ENCODE results near the gene HPGDS.

The HPGDS gene

GRCh38 chr4:94363136-94363655 lies 20.6 kb upstream of the HPGDS start:
- TF ChIP-seq NFIC (IDR thresholded peaks at IDR 0.05) (no peak), TCF12 (IDR thresholded peaks at IDR 0.05; ENCODE audit: low read depth) (no peak), EP300 (IDR thresholded peaks at IDR 0.05; ENCODE audit: borderline replicate concordance) (no peak), YY1 (IDR thresholded peaks at IDR 0.05; ENCODE audit: low read depth) (no peak), FOXM1 (IDR thresholded peaks at IDR 0.05; ENCODE audit: borderline replicate concordance, low read depth) (no peak), ZBTB7A (IDR thresholded peaks at IDR 0.05; ENCODE audit: low read depth) (no peak), TAF1 (IDR thresholded peaks at IDR 0.05; ENCODE audit: low read depth) (no peak), CEBPB (IDR thresholded peaks at IDR 0.05) (no peak), CREB1 (IDR thresholded peaks at IDR 0.05; ENCODE audit: low read depth) (no peak)

- no peak for TF ChIP-seq FOXM1 (IDR thresholded peaks at IDR 0.05; ENCODE audit: borderline replicate concordance, low read depth)
- TF ChIP-seq EGR1 (IDR thresholded peaks at IDR 0.05), result no peak
- no peak for TF ChIP-seq REST (IDR thresholded peaks at IDR 0.05; ENCODE audit: low read depth)
- TF ChIP-seq EP300 (IDR thresholded peaks at IDR 0.05; ENCODE audit: borderline replicate concordance), result no peak
- no peak for TF ChIP-seq TAF1 (IDR thresholded peaks at IDR 0.05; ENCODE audit: low read depth)
- TF ChIP-seq TEAD4 (IDR thresholded peaks at IDR 0.05), result no peak
- TF ChIP-seq USF1 (IDR thresholded peaks at IDR 0.05), result no peak
- TF ChIP-seq CREB1 (IDR thresholded peaks at IDR 0.05; ENCODE audit: low read depth), result no peak
- no peak for TF ChIP-seq YY1 (IDR thresholded peaks at IDR 0.05; ENCODE audit: low read depth)
- TF ChIP-seq MAX (IDR thresholded peaks at IDR 0.05), result no peak
- TF ChIP-seq TCF12 (IDR thresholded peaks at IDR 0.05; ENCODE audit: low read depth), result no peak
- no peak for TF ChIP-seq RAD21 (IDR thresholded peaks at IDR 0.05; ENCODE audit: low read depth)
- no peak for TF ChIP-seq ZBTB7A (IDR thresholded peaks at IDR 0.05; ENCODE audit: low read depth)
- no peak for TF ChIP-seq NFIC (IDR thresholded peaks at IDR 0.05)
- no peak for TF ChIP-seq CEBPB (IDR thresholded peaks at IDR 0.05)
Measured at GRCh38 chr4:94359838-94360237, 17.2 kb upstream of the HPGDS start.

GRCh38 chr4:94359221-94359620 lies 16.6 kb upstream of the HPGDS start:
- TF ChIP-seq NFIC (IDR thresholded peaks at IDR 0.05) (no peak), TAF1 (IDR thresholded peaks at IDR 0.05; ENCODE audit: low read depth) (no peak), ZBTB7A (IDR thresholded peaks at IDR 0.05; ENCODE audit: low read depth) (no peak), REST (IDR thresholded peaks at IDR 0.05; ENCODE audit: low read depth) (no peak), EGR1 (IDR thresholded peaks at IDR 0.05) (no peak), MAX (IDR thresholded peaks at IDR 0.05) (no peak), FOXM1 (IDR thresholded peaks at IDR 0.05; ENCODE audit: borderline replicate concordance, low read depth) (no peak)

GRCh38 chr4:94358101-94358500 lies 15.5 kb upstream of the HPGDS start:
- TF ChIP-seq NFIC (IDR thresholded peaks at IDR 0.05) (no peak), FOXM1 (IDR thresholded peaks at IDR 0.05; ENCODE audit: borderline replicate concordance, low read depth) (no peak), CREB1 (IDR thresholded peaks at IDR 0.05; ENCODE audit: low read depth) (no peak), USF1 (IDR thresholded peaks at IDR 0.05) (no peak), TAF1 (IDR thresholded peaks at IDR 0.05; ENCODE audit: low read depth) (no peak), TEAD4 (IDR thresholded peaks at IDR 0.05) (no peak), TCF12 (IDR thresholded peaks at IDR 0.05; ENCODE audit: low read depth) (no peak), MAX (IDR thresholded peaks at IDR 0.05) (no peak), EGR1 (IDR thresholded peaks at IDR 0.05) (no peak), YY1 (IDR thresholded peaks at IDR 0.05; ENCODE audit: low read depth) (no peak)

- TF ChIP-seq MAX (IDR thresholded peaks at IDR 0.05), result no peak
- TF ChIP-seq TEAD4 (IDR thresholded peaks at IDR 0.05), result no peak
- no peak for TF ChIP-seq EGR1 (IDR thresholded peaks at IDR 0.05)
- TF ChIP-seq TCF12 (IDR thresholded peaks at IDR 0.05; ENCODE audit: low read depth), result no peak
- no peak for TF ChIP-seq RAD21 (IDR thresholded peaks at IDR 0.05; ENCODE audit: low read depth)
- TF ChIP-seq ZBTB7A (IDR thresholded peaks at IDR 0.05; ENCODE audit: low read depth), result no peak
- no peak for TF ChIP-seq YY1 (IDR thresholded peaks at IDR 0.05; ENCODE audit: low read depth)
- TF ChIP-seq CREB1 (IDR thresholded peaks at IDR 0.05; ENCODE audit: low read depth), result no peak
- no peak for TF ChIP-seq NFIC (IDR thresholded peaks at IDR 0.05)
- no peak for TF ChIP-seq FOXM1 (IDR thresholded peaks at IDR 0.05; ENCODE audit: borderline replicate concordance, low read depth)
Measured at GRCh38 chr4:94357624-94358023, 15.0 kb upstream of the HPGDS start.

All from Ishikawa (cell line).